ENCODE data around the gene SRRM4. TPM values are rescaled to one million over a fixed set of nuclear protein-coding genes. Genes with fewer than 3 reads are reported as not detected.

SRRM4 gene
- total RNA-seq, 2 donors from 2014 or later: not detected

- DNase-seq (no peak), ATAC-seq (no peak)
- intact Hi-C loops (cut with DNase I, micrococcal nuclease): no loop called here
These were observed 166.6 kb downstream of the SRRM4 start for GRCh38 chr12:119147847-119148448.

- DNase-seq (no peak), ATAC-seq (no peak)
- intact Hi-C loops (cut with DNase I, micrococcal nuclease): no loop called here
These were observed 167.9 kb downstream of the SRRM4 start for GRCh38 chr12:119149270-119149669.

GRCh38 chr12:119151445-119152026 is 170.2 kb downstream of the SRRM4 start:
- DNase-seq (no peak), ATAC-seq (no peak)
- intact Hi-C loops (cut with DNase I, micrococcal nuclease): no loop called here

- intact Hi-C loops (cut with DNase I, micrococcal nuclease): no loop called here
- DNase-seq: peak; percentile 32 to 39
- ATAC-seq: no peak
These were observed 172.4 kb downstream of the SRRM4 start for GRCh38 chr12:119153477-119154434.

GRCh38 chr12:119154435-119154818 is 173.1 kb downstream of the SRRM4 start:
- intact Hi-C loops (cut with DNase I, micrococcal nuclease): no loop called here
- no peak for ATAC-seq

GRCh38 chr12:119156401-119157044 is 175.2 kb downstream of the SRRM4 start:
- no peak for ATAC-seq
- no peak for DNase-seq
- intact Hi-C loops (cut with DNase I, micrococcal nuclease): no loop called here

More at GRCh38 chr12:119154435-119154818, 173.1 kb downstream of the SRRM4 start:
- DNase-seq: no peak

GRCh38 chr12:119157528-119157927 is 176.2 kb downstream of the SRRM4 start:
- intact Hi-C loops (cut with DNase I, micrococcal nuclease): no loop called here
- ATAC-seq (no peak), DNase-seq (no peak)

- ATAC-seq (no peak), DNase-seq (no peak)
- intact Hi-C loops (cut with DNase I, micrococcal nuclease): no loop called here
These were observed 176.6 kb downstream of the SRRM4 start for GRCh38 chr12:119157978-119158377.

GRCh38 chr12:119158402-119158801 is 177.1 kb downstream of the SRRM4 start:
- no peak for DNase-seq
- ATAC-seq: no peak
- intact Hi-C loops (cut with DNase I, micrococcal nuclease): no loop called here

- intact Hi-C loops (cut with DNase I, micrococcal nuclease): no loop called here
- DNase-seq (no peak), ATAC-seq (no peak)
These were observed 178.5 kb downstream of the SRRM4 start for GRCh38 chr12:119159844-119160243.

- no peak for DNase-seq
- no peak for ATAC-seq
- intact Hi-C loops (cut with DNase I, micrococcal nuclease): no loop called here
These were observed 186.6 kb downstream of the SRRM4 start for GRCh38 chr12:119167902-119168301.

GRCh38 chr12:119168721-119169120 is 187.4 kb downstream of the SRRM4 start:
- intact Hi-C loops (cut with DNase I, micrococcal nuclease): no loop called here
- ATAC-seq (no peak), DNase-seq (no peak)

- DNase-seq (no peak), ATAC-seq (no peak)
- intact Hi-C loops (cut with DNase I, micrococcal nuclease): no loop called here
These were observed 187.8 kb downstream of the SRRM4 start for GRCh38 chr12:119169150-119169549.

GRCh38 chr12:119171291-119171690 is 189.9 kb downstream of the SRRM4 start:
- intact Hi-C loops (cut with DNase I, micrococcal nuclease): no loop called here
- no peak for DNase-seq
- ATAC-seq: no peak

GRCh38 chr12:119171691-119172425 is 190.5 kb downstream of the SRRM4 start:
- no peak for ATAC-seq
- DNase-seq: no peak
- intact Hi-C loops (cut with DNase I, micrococcal nuclease): no loop called here

GRCh38 chr12:119175081-119175480 is 193.7 kb downstream of the SRRM4 start:
- intact Hi-C loops (cut with DNase I, micrococcal nuclease): no loop called here
- DNase-seq: no peak
- ATAC-seq: no peak

GRCh38 chr12:119176267-119177055 is 195.1 kb downstream of the SRRM4 start:
- DNase-seq (peak; percentile 67 to 87), ATAC-seq (peak; percentile 64)
- intact Hi-C loops (cut with DNase I, micrococcal nuclease): no loop called here

- no peak for DNase-seq
- ATAC-seq: no peak
- intact Hi-C loops (cut with DNase I, micrococcal nuclease): no loop called here
These were observed 195.7 kb downstream of the SRRM4 start for GRCh38 chr12:119177056-119177325.
